PC-9 (cell line): ENCODE data around the gene POMP.

Source experiments
- EZH2 ChIP-seq: fragments of 200-600 bp; sonication (generic); IDR thresholded peaks from 2 replicates; pipeline ENCODE4 v1.8.0; 2017; ENCODE audit warnings: antibody characterized with exemption, low read depth
- TF ChIP-seq, protein P1 (sequence below): fragments of 200-600 bp; sonication (generic); conservative IDR thresholded peaks from 2 replicates; pipeline ENCODE4 v1.6.1; 2017; ENCODE audit warnings: mixed run types, antibody characterized with exemption, mild to moderate bottlenecking, moderate library complexity

DNA sequence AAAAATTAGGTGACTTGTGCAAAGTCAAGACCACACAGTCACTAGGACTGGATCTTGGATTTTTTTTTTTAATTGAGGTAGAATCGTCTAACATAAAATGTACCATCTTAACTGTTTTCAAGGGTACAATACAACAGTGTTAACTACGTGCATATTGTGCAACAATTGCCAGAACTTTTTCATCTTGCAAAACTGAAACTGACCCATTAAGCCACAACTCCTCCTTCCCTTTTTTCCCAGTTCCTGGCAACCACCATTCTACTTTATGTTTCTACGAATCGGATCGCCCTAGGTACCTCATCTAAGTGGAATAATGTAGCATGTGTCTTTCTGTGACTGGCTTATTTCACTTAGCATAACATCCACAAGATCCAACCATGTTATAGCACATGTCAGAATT is 37.5 kb upstream of the POMP start:
- TF ChIP-seq, protein P1, sequence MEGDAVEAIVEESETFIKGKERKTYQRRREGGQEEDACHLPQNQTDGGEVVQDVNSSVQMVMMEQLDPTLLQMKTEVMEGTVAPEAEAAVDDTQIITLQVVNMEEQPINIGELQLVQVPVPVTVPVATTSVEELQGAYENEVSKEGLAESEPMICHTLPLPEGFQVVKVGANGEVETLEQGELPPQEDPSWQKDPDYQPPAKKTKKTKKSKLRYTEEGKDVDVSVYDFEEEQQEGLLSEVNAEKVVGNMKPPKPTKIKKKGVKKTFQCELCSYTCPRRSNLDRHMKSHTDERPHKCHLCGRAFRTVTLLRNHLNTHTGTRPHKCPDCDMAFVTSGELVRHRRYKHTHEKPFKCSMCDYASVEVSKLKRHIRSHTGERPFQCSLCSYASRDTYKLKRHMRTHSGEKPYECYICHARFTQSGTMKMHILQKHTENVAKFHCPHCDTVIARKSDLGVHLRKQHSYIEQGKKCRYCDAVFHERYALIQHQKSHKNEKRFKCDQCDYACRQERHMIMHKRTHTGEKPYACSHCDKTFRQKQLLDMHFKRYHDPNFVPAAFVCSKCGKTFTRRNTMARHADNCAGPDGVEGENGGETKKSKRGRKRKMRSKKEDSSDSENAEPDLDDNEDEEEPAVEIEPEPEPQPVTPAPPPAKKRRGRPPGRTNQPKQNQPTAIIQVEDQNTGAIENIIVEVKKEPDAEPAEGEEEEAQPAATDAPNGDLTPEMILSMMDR: no peak
- no peak for TF ChIP-seq EZH2
